ENCODE measurements around the gene SPOPL. TPM values are rescaled to one million over a fixed set of nuclear protein-coding genes. Genes with fewer than 3 reads are reported as not detected.
A peak's percentile ranks its signal among the peaks of the same experiment; 100 is the strongest.
"Not testable (repeated sequence)": the region's sequence is repeated elsewhere in the genome, so short reads cannot be mapped to it uniquely, and the experiment has no call there.

Gene SPOPL
- total and polyA plus RNA-seq, 10 of the 15 experiments (the other 5 are each of a cell fraction or from before 2014, with no cell fraction given), result 4.0 to 25.0 (median 11.5) TPM

- no peak for TF ChIP-seq FOS (IDR thresholded peaks at IDR 0.05; ENCODE audit: borderline replicate concordance, extremely low read depth, insufficient read length)
- TF ChIP-seq NFYA (IDR thresholded peaks at IDR 0.05; ENCODE audit: borderline replicate concordance, low read depth, low read length), result no peak
- no peak for TF ChIP-seq MXI1 (IDR thresholded peaks at IDR 0.05; ENCODE audit: low read depth, low read length)
Measured at GRCh38 chr2:138476186-138476585, 25.4 kb upstream of the SPOPL start (continued).

DNA sequence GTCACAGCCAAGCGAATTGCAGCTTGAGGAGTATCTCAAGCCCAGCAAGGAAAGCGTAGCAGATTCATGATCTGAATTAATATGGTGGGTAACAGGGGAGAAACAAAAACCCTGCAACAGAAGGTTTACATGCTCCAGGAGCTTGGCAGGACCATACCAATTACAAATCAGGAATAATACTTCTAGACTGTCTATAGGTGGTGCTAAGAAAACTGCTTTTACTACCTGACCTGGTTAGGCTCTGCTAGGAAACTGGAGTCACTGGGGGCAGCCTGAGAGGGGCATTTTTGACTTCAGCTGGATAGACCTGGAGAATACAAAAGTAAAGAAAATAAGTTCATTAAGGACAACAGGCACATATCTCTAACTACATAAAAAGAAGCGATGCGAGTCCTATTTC lies 24.6 kb upstream of the SPOPL start:
- WGBS (ENCODE audit: insufficient coverage, insufficient replicate concordance, low lambda C conversion rate, missing lambda C conversion rate), result 89% methylated on average over 4 of the region's 4 CpGs
- DNase-seq (ENCODE audit: low read depth, low spot score) (no peak), FAIRE-seq (no peak), ATAC-seq (peak; percentile 63)
- RAD21 ChIA-PET (ENCODE audit: unreplicated experiment), result interaction anchor here (0.5 to 1.5 kb wide), 8 partner anchors 10 to 567 kb away, joined by 3 to 13 read pairs (median 4); no protein-coding TSS in a partner anchor
- Histone ChIP-seq H3K4me1 (ENCODE audit: control insufficient read depth, insufficient read depth, low read length) (peaks cover 21% of the 10 kb centered on the region), H3K9ac (ENCODE audit: control insufficient read depth, insufficient read depth, low read length) (no peak overlapping the region), H3K4me3 (no peak overlapping the region), H3K4me2 (ENCODE audit: control insufficient read depth, insufficient read depth) (no peak overlapping the region), H3K36me3 (ENCODE audit: control insufficient read depth in 2 of 2, insufficient read depth in 2 of 2, low read length in 1 of 2) (no peaks in the 10 kb centered on the region), H4K20me1 (ENCODE audit: control insufficient read depth, insufficient read depth) (no peaks in the 10 kb centered on the region), H3K27ac (ENCODE audit: control insufficient read depth, insufficient read depth) (no peak overlapping the region), H3K27me3 (replicated peaks in 1 of 2; ENCODE audit: control insufficient read depth in 2 of 2, insufficient read depth in 2 of 2, low read length in 1 of 2) (no peaks in the 10 kb centered on the region), H2AFZ (ENCODE audit: control insufficient read depth, low read depth, low read length) (no peak overlapping the region), H3K79me2 (ENCODE audit: control insufficient read depth, insufficient read depth, low read length) (no peaks in the 10 kb centered on the region), H3K9me3 (replicated peaks; ENCODE audit: control insufficient read depth, insufficient read depth, low read length) (no peaks in the 10 kb centered on the region)
- TF ChIP-seq CHD2 (IDR thresholded peaks at IDR 0.05; ENCODE audit: borderline replicate concordance, low read depth, low read length) (no peak), MTA3 (IDR thresholded peaks at IDR 0.05; ENCODE audit: borderline replicate concordance, low read length) (no peak), RAD21 (IDR thresholded peaks at IDR 0.05; ENCODE audit: insufficient read depth, low read depth, low read length) (peak; percentile 48), BMI1 (IDR thresholded peaks at IDR 0.05; ENCODE audit: borderline replicate concordance) (no peak), CBFB (IDR thresholded peaks at IDR 0.05; ENCODE audit: low read depth) (no peak), FOXK2 (IDR thresholded peaks at IDR 0.05) (no peak), CTCF (IDR thresholded peaks at IDR 0.05 in 2 of 3, conservative IDR thresholded peaks at IDR 0.05 in 1 of 3; ENCODE audit: control insufficient read depth in 2 of 3, extremely low read depth in 1 of 3, insufficient read depth in 1 of 3, low read depth in 3 of 3, low read length in 3 of 3) (peak; percentile 11 to 32 (median 18); a peak in 3 of 6 replicates)
- CTCF ChIA-PET, result interaction anchor here (0.6 to 1.7 kb wide), 17 partner anchors 9 to 350 kb away, joined by 3 to 30 read pairs (median 4); no protein-coding TSS in a partner anchor
- no TSS peak for BruUV-seq (replicated peaks)
- intact Hi-C loops (cut with micrococcal nuclease; ENCODE audit: unreplicated experiment) (no loop called here), in situ Hi-C loops (cut with MboI) (no loop called here)
- SMC1A ChIA-PET (ENCODE audit: uncharacterized antibody, unreplicated experiment), result interaction anchor here (0.6 to 1.5 kb wide), 12 partner anchors 9 to 568 kb away, joined by 3 to 13 read pairs (median 3); no protein-coding TSS in a partner anchor
- POLR2A ChIA-PET, result interaction anchor here (0.6 to 1.1 kb wide), 2 partner anchors 9 to 26 kb away, joined by 3 to 4 read pairs; no protein-coding TSS in a partner anchor

GRCh38 chr2:138482796-138483195 lies 18.8 kb upstream of the SPOPL start:
- ATAC-seq; H2AFZ ChIP-seq (ENCODE audit: control insufficient read depth, low read depth, low read length); CTCF ChIA-PET; BruUV-seq (replicated peaks); POLR2A ChIA-PET; RAD21 ChIA-PET (ENCODE audit: unreplicated experiment); H3K79me2 ChIP-seq (ENCODE audit: control insufficient read depth, insufficient read depth, low read length); H3K4me2 ChIP-seq (ENCODE audit: control insufficient read depth, insufficient read depth); H4K20me1 ChIP-seq (ENCODE audit: control insufficient read depth, insufficient read depth); SMC1A ChIA-PET (ENCODE audit: uncharacterized antibody, unreplicated experiment); H3K9ac ChIP-seq (ENCODE audit: control insufficient read depth, insufficient read depth, low read length); H3K36me3 ChIP-seq (ENCODE audit: control insufficient read depth in 2 of 2, insufficient read depth in 2 of 2, low read length in 1 of 2); H3K9me3 ChIP-seq (replicated peaks; ENCODE audit: control insufficient read depth, insufficient read depth, low read length); FAIRE-seq; H3K27ac ChIP-seq (ENCODE audit: control insufficient read depth, insufficient read depth); DNase-seq (ENCODE audit: low read depth, low spot score); H3K4me3 ChIP-seq; H3K27me3 ChIP-seq (replicated peaks in 1 of 2; ENCODE audit: control insufficient read depth in 2 of 2, insufficient read depth in 2 of 2, low read length in 1 of 2); in situ Hi-C loops (cut with MboI); H3K4me1 ChIP-seq (ENCODE audit: control insufficient read depth, insufficient read depth, low read length); intact Hi-C loops (cut with micrococcal nuclease; ENCODE audit: unreplicated experiment): not testable (repeated sequence)
